HG03460 (cell line): ENCODE results near the gene FSCN2.

Source experiments
- ATAC-seq: cut with Tn5 transposase; IDR thresholded peaks from one replicate; pipeline ENCODE4 v1.9.1; 2021; ENCODE audit not compliant: unreplicated experiment

Gene FSCN2, protein sequence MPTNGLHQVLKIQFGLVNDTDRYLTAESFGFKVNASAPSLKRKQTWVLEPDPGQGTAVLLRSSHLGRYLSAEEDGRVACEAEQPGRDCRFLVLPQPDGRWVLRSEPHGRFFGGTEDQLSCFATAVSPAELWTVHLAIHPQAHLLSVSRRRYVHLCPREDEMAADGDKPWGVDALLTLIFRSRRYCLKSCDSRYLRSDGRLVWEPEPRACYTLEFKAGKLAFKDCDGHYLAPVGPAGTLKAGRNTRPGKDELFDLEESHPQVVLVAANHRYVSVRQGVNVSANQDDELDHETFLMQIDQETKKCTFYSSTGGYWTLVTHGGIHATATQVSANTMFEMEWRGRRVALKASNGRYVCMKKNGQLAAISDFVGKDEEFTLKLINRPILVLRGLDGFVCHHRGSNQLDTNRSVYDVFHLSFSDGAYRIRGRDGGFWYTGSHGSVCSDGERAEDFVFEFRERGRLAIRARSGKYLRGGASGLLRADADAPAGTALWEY

DNA sequence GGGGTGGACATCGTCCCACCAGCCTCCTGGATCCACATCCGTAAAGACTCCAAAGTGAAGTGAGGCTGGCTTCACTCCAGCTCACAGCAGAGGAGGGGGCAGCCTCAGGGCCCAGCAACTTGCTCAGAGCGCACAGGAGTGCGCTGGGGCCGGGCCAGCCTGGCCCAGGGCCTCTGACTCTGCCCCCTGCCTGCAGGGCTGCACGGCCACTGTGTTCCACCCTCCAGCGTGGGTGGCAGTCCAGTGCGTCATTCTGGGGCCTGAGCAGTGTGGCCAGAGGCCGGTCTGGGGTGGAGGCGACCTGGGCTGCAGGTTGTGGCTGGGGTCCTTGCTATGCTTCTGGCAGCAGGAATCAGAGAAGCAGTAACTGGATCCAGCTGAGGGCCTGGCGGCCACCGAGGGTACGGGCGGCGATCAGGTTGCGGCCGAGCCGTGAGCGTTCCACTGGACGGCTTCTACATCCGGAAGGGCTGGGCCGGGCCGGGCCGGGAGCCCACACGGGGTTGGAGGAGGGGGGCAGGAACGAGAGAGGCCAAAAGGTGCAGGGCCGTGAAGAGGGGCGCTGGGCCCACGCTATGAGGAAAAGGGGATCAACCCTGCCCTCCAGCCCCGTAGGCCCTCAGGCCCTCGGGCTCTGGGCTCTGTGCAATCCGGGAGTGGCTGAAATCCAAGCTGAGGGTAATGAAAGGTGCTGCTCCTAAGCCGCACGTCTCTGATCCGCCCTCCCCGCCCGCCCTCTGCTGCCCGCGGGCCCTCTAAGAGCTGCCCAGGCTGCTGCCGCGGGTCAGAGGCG is at the start of gene FSCN2:
Gene FSCN2, plus strand, starts transcription at position 787 of the 793 bp plus-strand sequence. CDS start 155 bp downstream, outside the sequence.
- ATAC-seq: no peak

DNA sequence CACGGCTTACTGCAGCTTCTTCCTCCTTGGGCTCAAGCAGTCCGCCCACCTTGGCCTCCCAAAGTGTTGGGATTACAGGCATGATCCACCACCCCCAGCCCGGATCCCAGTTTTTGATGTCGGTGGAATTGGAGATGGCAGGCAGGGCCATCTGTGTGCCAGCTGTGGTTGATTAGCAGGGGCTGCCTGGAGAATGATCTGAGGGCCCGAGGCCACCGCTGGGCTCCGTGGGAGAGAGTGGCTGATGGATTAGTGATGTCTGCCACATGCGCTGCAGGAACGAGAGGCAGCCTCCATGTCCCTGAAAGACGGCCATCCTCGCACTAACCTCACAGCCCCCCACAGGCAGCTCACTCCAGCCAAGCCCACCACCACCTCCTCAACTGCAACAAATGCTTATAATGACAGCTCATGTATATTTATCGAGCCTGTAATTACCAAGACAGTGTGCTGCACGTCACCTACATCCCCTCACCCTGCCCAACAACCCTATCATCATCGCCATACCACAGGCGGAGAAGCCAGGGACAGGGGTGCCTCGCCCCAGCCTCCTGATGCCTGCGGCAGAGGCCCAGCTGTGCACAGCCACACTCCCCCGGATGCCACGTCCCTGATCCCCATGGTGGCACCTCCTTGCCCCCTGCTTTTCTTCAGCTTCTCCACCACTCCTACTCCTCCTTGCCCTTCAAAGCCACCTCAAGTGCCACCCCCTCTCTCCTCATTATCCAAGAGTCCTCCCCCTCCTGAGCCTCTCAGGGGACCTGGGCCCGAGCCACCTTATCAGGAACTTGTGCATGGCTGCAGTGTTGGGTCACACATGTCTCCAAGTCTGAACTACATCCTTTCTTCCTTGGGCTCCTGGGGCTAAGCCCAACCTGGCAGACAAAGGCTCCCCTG is 48.8 kb upstream of the FSCN2 start:
- ATAC-seq: no peak

DNA sequence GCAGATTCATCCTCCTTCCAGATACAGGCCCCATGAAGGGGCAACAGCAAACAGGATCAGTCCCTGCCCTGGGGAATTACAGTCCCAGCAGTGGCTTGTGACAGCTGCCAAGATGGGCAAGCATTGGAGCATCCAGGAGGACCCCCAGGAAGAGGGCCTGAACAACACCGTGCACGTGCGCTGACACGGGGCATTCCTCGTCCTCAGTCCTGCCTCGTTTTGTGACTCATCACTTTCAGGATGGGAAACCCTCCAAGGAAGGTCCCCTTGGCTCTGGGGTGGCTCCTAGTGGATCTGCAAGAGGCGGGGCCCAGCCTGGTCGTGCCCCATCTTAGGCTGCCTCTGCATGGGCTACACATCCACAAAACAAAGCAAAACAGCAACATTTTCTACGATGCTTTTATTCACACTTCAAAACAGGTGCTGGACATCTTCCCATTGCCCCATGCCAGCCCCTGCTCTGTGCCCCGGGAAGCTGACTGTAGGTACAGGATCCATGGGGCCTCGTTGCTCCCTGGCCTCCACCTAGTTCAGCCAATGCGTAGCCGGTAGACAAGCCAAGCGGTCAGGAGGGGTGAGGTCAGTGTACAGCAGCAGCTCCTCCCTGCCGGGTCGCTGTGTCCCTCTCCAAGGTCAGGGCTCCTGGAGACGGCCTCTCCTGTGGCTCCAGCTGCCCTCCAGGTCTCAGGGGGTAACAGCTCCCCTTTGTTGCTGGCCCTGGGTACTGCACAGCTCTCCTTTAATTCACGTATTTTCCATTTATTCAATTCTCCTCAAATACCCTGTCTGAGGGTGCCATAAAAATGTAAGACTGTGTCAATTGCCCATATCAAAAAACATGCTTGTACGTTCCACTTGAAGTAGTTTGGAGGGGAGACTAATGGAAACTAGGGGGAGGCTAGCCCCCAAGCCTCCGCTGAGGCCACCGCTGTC is 47.8 kb upstream of the FSCN2 start:
- no peak for ATAC-seq

DNA sequence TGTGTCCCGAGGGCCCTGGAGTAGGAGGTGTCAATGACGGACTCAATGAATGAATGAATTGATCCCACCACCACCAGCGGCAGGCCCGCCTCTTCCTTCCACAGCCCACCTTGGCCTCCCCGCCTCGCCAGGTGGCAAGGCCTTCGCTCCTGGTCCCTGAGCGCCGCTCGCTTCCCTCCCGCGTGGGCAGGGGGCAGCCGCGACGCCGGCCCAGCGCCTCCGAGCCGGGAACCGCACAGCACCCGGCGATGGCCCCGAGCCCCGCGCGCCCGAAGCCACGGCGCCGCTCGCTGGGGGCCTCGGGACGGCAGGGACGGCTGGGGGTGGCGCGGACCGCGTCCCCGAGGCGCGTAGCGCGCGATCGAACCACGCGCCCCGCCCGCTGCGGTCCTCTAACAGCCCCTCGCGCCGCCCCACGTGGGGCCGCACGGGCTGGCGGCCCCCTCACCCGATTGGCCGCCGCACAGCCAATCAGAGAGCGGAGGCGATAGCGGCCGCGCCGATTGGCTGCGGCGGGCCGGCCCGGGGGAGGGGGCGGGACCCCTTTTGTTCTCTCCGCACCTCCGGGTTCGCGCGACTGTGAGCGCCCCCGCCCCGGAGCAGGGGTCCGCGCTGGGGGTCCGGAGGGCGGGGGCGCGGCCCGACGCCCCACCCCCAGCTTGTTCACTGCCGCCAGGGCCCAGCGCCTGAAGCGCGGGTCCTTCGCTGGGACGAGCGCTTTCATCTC is 46.9 kb upstream of the FSCN2 start:
- no peak for ATAC-seq

DNA sequence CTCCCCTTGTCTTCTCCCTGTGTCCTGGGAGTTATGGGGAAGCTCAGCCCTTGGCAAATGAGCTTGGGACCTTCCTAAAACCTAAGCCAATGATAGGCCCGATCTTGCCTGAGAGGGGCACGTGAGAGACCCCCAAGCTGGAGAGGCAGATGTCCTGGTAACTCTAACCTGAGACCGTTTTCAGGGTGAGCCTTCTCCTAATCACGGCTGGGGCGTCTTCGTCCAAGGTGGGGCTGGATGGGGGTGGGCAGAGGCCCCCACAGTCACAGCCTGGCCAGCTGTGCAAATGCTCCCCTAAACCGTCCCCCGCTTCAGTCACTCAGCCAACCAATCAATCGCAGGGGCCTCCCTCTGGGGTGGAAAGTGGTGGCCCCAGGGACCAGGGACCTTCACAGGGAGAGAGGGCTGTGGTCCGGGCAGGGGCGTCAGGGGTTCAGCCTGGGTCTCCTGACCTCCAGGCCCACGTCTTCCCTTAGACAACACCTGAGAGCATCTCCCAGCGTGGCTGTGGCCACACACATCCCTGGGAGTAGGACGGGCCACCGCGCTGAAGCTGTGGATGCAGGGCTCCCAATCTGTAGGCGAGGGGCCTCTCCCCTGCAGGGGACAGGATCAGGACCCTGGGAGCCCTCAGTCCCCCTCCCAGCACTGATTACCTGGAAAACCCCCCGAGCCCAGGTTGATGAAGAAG is 46.2 kb upstream of the FSCN2 start:
- ATAC-seq: no peak

DNA sequence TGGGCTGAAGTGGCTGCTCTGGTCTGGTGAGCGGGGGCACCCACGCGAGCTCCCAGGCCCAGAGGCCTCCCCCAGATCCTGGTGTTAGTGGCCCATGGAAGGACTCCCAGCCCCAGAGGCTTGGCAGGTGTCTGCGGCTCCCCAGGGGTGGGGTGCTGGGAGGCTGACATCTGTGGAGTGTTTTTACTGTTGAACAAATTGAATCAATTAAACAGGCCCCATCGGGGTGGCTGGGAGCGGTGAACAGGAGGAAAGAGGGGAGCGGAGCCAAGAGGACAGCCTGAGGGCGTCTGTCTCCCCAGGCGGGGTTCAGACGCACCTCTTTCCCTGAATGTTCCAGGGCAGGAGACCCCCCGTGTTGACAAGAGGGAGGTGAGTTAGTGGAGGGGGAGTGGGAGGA is 45.5 kb upstream of the FSCN2 start:
- no peak for ATAC-seq

DNA sequence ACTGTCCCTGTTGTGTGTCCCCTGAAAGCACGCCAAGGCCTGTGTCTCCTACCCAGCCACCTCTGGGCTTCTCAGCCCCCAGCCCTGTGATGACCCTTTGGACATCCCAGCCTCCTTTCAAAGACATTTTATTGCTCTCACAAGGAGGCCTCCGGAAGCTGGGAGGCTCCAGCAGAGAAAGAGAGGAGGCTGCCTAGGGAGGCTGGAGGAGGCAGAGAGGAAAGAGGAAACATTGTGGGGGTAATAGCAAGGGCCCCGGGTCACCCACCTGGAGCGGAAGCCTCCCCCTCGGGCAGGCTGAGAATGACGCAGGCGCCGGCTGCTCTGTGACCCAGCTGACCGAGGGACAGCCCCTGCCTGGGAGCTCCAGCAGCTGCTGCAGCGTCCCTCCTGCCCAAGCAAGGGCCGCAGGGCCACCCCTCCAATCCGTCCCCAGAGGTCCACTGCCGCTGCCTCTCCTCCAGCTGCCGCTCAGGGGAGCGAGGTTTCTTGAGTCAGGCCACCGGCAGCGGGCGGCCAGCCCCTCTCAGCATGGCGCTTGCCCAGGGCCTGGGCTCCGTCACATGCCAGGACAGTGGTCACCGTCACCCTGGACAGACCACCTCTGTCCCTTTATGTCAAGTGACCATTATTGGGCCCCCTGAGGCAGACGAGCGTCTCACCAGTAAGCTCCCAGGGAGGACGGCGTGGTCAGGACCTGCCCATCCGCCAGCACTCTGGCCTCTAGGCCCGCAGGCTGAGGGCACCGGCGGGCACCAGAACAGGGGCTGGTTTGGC is 44.9 kb upstream of the FSCN2 start:
- no peak for ATAC-seq

DNA sequence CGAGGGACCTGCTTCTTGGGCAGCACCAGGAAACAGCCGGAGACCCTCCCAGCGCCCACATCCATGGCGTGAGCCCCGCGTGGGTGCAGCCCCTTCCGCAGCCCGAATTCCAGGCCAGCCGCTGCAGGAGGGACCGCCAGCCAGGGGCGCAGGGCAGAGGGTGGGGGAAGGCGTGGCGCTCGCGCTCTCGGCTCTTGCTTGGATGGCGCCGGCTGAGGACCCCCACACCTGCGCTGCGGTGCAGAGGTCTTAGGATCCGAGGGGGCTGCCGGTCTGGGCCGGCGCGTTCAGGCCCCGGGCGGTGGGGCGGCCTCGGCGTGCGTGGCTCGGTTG is 44.3 kb upstream of the FSCN2 start:
- ATAC-seq: no peak

DNA sequence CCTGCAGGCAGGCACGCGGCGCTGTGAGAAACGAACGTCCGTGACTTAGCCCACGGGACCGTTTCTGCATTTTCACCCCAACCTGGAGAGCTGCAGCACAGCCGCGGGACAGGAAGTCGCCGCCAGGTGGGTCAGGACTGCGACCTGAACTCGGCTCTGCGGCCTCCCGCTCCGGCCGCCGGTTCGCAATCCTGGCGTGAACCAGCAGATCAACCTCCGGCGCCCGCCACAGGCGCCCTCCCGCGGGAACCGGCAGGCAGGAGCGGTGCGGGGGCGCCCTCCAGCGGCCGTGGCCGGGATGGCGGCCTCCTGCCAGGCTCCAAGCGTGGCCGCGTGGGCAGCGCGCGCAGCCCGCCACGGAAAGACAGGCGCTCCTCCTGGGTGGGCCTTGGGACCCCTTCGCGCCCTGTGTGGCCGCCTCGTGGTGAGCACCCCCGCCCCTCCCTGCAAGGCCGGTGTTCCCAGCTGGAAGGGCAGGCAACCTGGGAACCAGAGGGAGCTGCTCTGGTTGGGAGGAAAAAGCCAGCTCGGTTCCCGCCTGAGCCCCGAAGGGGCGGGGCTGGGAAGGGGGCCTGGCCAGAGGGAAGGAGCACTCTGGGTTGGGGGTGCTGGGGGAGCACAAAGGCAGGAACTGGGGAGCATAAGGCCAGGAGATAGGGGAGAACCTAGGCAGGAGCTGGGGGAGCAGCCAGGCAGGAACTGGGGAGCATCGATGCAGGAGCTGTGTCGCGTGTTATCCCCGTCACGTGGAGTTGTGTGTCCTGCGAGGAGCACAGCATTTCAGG is 43.8 kb upstream of the FSCN2 start:
- ATAC-seq: peak; percentile 52

DNA sequence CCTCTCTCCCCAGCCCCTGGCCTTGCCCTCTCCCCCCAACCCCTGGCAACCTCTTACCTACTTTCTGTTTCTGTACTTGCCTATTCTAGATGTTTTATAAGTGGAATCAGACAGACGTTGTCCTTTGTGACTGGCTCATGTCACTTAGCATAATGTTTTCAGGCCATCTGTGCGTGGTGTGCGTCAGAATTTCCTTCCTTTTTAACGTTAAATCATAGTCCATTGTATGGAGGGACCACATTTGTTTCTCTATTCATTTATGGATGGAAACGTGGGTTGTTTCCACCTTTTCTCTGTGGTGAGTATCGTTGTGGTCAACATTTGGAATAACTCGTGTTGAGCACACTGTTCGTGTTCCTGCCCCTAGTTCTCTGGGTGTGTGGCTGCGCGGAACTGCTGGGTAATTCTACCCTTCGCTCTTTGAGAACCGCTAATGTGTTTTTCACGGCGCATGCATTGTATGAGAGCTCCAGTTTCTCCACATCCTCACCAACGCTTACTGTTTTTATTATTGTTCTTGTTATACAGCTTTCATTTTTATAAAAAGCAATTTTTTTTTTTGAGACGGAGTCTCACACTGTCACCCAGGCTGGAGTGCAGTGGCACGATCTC is 41.9 kb upstream of the FSCN2 start:
- no peak for ATAC-seq

DNA sequence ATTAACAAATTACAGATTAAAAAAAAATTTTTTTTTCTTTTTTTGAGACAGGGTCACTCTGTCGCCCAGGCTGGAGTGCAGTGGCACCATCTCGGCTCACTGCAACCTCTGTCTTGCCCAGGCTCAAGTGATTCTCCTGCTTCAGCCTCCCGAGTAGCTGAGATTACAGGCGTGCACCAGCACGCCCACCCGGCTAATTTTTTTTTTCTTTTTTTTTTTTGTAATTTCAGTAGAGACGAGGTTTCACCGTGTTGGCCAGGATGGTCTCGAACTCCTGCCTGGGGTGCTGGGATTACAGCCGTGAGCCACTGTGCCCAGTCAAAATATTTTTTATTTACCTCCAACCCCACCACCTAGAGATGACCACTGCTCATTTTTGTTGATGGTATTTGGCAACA is 41.1 kb upstream of the FSCN2 start:
- no peak for ATAC-seq

DNA sequence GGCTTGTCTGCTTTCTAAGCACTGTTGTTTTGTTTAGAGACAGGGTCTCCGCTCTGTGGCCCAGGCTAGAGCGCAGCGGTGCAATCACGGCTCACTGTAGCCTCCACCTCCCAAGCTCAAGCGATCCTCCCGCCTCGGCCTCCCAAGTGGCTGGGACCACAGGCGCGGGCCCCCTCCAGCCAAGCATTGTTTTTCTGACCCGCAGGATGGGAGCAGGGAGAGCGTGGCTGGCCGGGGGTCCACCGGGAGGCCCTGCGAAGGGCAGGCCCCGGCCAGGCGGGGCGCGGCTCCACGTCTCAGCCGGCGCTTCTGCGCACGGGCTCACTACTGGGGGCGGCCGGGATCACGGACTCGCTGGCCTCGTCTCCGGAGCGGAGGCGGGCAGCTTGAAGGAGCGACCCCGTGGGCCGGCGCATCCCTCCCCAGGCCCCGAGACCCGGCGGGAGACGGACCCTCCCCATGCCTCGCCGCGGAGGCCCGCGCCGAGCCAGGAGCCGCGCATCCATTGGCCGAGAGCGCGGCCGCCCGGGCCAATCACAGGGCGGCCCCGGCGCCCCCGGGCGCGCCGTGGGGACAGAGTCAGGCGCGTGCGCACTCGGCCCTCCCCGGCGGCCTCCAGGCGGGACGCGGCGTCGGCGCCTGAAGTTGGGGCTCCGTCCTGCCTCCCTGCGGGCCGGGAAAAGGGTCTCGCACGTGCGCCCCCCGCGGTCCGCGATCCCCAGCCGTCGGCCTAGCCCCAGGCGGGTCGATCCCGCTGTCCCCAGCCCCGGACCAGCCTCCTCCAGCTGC is 40.5 kb upstream of the FSCN2 start:
- ATAC-seq: no peak

DNA sequence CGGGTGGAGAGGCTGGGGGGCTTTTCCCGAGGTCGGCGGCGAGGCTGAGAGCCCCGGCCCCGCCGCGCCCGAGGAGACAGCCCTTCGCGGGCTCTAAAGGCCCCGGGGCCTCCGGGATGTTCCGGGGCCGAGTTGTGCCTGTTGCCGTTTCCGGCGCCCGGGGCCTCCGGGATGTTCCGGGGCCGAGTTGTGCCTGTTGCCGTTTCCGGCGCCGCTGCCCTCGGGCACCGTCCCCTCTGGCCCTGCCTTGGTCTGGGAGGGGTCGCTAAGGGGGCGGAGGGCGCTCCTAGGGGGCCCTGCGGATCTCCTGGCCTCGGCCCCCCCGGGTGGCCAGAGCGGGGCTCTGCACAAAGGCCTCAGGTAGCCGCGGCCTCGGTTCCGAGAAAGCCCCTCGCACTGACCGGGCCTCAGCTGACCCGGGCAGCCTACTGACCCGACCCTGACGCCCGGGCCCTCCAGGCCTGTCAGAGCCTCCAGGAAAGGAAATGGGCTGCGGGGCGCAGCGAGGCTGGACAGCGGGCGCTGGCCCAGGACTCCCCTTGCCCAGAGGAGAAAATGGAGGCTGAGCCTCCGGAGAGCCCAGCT is 39.8 kb upstream of the FSCN2 start:
- no peak for ATAC-seq

DNA sequence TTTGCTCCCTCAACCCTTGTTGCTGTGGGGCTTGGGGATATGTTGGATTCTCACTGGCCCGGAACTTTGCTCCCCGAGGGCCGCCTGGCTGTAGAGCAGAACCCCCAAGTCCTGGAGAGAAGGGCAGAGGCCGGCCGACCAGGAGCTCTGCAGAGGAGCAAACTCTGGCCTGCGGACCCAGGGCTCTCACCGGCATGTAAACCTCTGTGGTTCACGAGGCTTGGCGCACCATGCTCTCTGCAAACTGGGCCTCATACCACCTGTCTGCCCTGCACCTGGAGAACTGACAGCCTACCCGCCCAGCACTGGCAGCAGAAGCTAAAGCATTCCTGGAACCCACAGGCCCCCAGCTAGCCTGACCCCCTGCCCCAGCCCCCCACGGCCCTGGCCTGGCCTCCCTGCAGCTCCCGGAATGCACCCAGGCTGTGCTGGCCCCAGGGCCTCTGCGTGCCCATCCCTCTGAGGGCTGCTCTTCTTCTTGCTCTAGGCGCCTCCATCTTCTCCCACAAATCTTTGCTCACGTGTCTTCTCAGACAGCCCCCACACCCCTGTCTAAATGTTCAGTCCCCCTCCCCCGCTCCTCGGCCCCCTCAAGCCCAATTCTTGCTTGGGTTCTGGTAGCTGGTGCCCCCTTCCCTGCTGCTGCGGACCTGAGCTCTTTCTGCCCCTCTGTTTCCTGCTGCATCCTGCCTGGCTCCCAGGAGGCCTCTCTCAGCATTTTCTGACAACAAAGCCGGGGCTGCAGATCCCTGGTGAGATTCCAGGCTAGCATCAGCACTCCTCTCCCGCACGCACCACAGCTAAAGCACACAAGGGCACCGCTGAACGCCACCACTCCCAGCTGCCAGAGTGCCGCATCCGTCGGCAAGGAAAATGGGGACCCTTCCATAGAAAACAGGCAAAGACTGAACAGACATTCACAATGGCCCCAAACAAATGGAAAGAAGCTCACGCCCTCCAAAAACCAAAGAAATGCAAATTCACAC is 38.9 kb upstream of the FSCN2 start:
- no peak for ATAC-seq
